NCI-H1105 (cell line): ENCODE data around the gene BAIAP2.

ENCODE experiments used
- DNase-seq: peaks from one replicate; lab custom pipeline; 2025; lab: John Stamatoyannopoulos, UW

The BAIAP2 gene

GRCh38 chr17:81037026-81037797 is 2.3 kb downstream of the BAIAP2 start:
- no peak for DNase-seq

DNA sequence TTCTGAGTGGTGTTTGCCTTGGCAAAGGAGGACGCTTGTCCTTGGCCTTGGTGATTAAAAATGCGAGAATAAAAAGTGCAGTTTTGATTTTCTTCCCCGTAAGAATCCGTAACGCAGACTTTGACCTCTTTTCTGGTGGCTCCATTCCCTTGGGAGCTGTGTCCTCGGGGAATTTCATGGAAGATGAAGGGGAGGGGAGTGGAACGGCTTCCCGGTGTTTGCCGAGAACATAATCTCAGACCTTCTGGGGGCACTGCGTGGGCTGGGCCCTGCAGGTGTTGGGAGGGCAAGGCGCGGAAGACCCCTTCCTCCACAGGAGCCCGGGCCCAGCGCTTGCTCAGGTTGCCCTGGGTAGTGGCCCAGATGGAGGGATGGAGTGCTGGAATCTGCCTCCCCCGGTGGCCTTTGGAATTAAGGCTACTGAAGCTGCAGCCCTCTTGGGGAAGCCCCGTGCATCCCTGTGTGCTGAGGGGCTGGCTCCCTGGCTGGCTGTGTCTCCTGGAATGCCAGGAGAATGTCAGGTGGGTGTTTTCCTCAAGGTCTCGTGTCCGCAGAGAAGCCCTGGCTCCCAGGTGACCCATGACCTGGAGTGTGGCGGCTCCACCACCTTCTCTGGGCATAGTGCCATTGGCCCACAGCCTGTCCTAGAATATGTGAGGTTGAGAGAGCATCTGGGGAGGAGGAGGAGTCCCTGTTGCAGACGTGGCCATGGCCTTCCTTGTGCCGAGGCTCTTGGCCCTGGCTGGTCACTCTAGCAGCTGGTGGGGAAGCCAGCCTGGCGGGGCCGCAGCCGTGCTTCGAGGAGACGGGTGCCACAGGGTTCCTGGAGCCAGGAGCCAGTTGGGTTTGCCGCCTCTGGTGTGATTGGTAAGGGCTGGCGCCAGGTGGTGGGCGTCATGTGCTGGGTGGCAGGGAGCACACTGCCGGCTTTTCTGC is 3.1 kb downstream of the BAIAP2 start:
- no peak for DNase-seq

DNA sequence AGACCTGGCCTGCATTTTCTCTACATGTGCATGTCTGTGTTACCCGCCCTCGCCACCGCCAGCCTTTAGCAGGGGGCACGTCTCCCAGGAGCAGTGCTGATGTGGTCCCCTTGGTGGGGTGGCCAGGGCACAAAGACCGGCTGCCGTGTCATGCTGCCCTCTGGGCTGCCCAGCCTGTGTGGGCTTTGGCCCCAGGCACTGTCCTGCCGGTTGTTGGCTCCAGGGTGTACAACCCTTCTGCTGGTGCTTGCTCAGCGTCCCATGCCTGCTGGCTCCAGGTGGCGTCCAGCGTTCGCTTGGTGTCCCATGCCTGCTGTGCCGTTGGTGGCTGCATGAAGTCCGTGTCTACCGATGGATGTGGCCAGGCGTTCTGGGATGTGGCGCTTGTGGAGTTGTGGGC is 4.1 kb downstream of the BAIAP2 start:
- DNase-seq: no peak

DNA sequence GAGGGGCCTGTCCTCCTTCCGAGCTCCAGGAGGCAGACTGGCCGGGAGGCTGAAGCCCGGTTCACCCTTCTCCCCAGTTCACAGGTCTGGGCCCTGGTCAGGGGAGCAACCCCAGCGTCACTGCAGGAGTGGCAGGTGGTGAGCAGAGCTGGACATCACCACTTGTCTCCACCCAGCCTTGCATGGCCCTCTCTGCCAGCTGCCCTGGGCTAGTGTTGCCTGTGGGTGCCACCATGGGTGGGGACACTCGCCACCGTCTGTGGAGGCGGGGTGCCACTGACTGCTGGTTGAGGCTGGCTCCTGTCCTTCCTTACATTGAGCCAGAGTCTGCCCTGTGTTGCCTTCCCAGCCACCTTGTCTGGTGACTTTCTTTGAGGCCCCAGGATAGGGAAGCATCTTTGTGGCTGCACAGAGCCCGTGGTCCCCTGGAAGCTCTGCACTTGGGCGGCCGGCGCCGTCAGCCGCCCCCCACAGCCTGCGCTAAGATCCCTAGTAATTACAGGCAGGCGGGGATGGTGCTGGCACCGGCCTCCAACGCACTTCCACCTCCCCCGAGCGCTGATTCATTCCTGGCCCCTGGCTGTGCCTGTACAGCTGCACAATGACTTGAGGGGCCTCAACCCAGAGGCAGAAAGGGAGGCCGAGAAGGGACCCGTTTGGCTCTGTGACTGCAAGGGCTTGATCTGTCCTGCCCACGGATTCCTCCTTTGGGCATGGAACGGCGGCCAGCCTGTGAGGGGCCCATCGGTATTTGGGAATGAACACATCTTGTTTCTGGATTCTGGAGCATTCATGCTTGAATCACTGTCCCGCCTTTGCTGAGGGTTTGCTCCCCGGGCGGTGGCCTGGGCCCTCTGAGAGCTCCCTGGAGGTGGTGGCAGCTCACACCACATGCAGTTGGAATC is 5.2 kb downstream of the BAIAP2 start:
- no peak for DNase-seq

DNA sequence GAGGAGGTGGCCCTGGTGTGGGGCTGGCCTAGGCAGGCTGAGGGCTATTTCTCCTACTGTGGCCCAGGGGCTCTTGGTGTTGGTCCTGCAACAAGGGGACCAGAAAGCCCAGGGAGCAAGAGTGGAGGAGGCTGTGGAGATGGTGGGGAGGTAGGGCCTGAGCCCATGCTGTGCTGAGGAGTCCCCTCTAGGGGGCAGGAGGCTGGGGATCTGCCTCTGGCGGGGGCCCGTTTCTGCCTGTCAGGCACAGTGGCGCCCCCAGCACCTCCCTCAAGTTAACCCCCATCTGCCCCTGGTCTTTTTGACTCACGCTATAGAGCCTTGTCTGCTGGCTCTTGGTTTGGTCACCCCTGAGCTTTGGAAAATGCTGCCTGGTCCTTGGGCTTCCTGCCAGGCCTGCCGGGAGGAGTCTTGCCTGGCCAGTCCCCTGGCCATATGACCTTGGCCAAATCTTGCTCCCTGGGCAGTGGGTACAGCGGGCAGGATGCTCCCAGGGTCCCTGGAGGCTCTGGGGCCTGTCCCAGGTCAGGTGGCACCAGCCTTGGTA is 5.9 kb downstream of the BAIAP2 start:
- no peak for DNase-seq

DNA sequence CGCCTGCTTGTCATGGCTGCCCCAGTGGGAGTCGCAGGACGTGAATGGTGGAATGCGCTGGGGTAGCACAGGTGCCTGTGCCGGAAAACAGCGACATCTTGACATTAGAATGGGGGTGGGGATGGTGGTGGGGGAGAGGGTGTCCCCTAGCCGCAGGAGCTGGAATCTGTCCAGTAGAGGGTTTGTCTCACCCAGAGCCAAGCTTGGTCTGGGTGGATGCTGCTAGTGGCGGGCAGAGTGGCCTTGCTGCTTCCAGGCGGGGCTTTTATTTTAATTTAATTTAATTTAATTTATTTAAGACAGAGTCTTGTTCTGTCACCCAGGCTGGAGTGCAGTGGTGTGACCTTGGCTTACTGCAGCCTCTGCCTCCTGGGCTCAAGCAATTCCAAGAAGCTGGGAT is 7.7 kb downstream of the BAIAP2 start:
- DNase-seq: no peak

DNA sequence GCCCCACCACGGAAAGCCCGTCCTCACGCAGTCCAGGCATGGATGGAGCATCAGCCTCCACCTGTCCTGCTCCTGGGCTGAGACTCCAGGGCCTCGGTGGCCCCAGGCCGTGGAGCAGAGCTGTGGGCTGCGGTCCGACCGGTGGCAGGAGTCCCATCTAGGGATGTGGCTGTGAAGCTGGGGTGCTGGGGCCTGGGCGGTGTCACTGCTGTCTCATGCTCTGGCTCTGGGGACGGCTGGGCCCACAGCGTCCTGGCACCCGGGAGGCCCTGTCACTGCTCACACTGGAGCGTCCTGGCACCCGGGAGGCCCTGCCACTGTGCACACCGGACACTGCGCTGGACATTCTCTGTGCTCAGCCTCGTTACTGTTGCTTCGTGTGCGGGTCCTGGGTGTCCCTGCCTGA is 8.4 kb downstream of the BAIAP2 start:
- DNase-seq: no peak

DNA sequence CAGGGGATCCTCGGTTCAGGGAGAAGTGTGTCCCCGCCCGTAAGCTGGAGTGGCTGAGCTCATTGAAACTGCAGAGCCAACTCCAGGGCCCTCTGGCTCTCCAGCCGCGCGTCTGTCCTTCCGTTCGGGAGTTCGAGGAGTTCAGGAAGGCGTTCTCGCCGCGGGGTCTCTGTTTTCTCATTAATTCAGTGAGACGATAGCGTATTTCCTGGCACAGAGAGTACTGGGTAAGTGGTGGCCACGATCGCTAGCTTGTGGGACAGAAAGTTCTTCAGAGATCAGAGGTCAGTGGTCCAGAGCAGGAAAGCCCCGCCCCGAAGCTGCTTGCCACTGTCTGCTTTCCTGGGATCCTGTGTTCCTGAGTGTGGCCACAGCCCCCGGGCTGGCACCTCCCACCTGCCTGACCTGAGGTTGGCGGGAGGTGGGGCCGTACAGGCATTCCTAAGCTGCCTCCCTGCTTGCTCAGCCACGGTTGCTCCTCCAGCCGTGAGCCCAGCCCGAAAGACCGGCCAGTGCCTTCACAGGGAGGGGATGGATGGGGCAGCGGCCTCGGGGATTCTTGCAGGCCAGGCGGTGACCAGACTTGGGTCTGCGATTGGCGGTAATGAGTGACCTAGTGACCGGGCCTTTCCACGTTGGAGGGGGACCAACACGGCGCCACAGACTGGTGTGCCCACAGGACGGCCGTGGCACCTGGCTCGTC is 8.9 kb downstream of the BAIAP2 start:
- DNase-seq: no peak

- DNase-seq: no peak
Measured at GRCh38 chr17:81044428-81044763, 9.4 kb downstream of the BAIAP2 start.

DNA sequence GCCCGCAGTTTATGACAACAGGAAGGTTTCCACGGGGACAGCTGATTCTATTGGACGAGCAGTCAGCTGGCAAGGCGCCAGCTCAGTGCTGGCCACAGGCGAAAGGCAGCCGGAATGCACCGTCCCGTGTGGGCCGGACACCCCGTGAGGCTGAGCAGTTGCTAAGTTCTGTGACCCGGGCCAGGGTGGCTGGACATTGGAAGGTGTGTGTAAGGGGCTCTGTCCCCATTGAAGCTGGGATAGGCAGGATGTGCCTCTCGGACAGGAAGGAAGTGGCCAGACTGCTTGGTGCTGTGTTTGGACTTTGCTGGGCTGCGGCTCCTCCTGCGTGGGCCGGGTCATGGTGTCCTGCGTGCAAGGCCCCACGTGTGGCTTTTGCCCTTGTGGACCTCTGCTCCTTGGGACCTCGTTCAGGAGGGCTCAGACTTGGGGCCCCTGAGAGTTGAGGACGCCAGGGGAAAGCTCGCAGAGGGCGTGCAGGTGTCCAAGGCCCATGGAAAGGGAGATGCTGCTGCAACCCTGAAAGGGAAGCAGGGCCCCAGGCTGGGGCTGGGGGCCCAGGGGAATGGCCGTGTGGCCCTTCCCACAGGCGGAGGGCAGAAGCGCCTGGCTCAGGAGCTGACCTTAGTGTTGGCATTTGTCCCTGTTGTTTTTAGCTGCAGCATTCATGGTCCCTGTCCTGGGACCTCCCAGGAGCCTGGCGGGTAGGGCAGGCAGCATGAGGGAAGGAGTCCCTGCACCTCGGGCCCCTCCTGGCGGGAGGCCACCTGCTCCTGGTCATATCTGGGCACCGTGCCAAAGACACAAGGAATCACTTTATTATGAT is 10.0 kb downstream of the BAIAP2 start:
- peak; percentile 57 for DNase-seq

DNA sequence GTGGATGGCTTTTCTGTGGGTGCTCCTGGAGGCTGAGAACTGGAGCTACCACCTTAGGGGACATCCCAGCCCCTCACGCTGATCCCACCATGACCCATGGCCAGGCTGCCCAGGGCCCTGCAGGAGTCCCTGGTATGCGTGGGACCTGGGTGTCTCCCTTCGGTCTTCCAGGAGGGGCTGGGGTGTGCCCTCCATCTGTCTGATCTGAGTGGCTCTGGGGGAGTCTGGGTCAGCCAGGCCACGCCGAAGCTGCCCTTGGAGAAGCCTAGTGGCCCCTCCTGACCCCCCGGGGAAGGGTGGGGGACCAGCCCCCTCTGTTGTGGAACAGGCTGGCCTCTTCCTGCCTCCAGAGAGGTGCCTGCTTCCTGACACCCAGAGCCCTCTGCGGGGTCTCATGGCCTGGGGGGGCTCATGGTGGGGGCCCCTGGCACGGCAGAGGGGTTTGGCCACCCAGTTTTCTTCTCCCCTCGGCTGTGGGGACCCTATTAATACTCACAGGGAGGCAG is 10.7 kb downstream of the BAIAP2 start:
- no peak for DNase-seq

- no peak for DNase-seq
Measured at GRCh38 chr17:81046132-81046769, 11.3 kb downstream of the BAIAP2 start.

- DNase-seq: no peak
Measured at GRCh38 chr17:81046770-81047359, 11.9 kb downstream of the BAIAP2 start.

DNA sequence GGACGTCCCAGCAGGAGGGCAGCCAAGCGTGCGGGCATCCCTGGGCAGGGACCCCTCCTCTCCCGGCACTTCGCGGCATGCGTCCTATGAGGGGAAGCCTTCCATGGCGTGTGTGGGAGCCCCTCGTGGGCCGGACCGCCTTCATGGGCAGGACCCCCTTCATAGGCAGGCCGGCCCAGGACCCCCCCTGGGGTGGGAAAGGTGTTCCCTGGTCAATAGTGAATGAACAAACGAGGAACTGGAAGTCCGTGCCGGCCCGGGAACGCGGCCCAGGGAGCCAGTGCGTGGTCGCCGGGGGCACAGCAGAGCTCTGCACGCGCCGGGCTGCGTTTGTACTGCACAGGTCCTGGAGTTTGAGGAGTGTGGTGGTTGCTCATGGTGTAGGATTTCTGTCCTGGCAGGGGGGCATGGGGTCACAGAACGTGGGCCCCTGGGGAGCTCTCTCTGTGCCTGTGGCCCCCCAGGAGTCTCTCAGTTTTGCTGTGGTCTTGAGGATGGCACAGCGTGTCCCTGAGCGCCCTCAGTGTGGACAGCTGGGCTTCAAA is 13.9 kb downstream of the BAIAP2 start:
- DNase-seq: no peak

GRCh38 chr17:81049372-81049911 is 14.5 kb downstream of the BAIAP2 start:
- DNase-seq: no peak

DNA sequence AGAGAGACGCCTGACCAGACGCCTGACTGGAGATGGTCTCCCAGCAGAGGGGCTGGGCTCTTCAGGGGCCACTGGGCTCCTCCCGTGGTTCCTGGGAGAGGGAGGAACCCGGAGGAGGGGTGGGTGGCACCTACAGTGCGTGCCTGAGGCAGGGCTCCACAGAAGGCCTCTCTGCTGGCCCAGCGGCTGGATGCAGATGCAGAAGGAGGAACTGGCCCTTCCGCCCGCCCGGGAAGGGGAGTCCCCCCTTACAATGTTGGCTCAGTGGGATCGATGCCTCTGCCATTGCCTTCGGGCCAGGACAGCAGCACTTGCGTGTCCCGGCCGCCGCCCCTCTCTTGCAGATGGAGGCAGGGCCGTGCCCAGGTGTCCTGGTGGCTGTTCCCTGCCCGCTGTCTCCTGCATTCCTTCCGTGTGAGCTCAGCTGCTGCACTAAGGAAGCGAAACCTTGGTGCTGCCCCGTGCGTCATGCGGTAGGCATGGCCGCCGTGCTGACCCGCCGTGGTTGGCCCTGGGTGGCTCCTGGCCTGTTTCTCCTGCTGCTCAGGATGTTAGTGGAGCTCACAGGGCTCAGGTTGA is 15.1 kb downstream of the BAIAP2 start:
- DNase-seq: no peak

DNA sequence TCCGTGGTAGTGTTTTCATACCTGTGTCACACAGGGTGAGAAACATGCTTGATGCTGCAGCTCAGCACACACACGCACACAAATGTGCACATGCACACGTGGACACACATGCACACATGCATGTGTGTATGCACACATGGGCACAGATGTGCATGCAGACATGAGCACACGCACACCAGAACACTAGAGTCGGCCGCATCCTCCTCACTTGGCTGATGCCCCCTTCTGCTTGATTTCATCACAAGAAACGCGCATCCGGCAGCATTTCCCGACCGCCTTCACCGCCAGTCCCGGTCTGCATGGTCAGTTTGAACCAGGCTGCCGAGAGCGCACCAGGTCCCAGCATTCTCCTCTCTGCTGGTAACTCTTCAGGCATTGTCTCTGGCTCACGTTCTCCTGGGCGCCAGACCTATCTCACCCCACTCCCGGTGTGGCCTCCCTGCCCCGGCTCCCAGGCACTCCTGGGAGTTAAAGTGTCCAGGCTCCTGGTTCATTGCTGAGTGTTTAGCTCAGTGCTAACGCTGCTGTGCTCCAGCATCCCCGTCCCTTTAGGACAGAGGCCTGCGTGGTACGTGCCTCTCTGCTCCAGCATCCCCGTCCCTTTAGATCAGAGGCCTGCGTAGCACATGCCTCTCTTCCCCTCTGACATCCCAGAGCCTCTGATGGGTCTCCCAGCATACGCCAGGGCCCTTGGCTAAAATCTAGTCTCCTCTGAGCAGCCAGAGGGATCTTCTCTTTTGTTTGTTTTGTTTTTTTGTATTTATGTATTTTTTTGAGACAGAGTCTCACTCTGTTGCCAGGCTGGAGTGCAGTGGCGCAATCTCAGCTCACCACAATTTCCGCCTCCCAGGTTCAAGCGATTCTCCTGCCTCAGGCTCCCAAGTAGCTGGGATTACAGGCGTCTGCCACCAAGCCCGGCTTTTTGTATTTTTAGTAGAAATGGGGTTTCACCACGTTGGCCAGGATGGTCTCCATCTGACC is 16.0 kb downstream of the BAIAP2 start:
- DNase-seq: no peak
